ENCODE results near the gene TMEM92.

TMEM92 gene

GRCh38 chr17:50238601-50239280 lies 35.5 kb upstream of the TMEM92 start:
- Histone ChIP-seq H3K4me1 (ENCODE audit: control insufficient read depth in 1 of 2, insufficient read depth in 2 of 2, low read length in 2 of 2) (no peaks in the 10 kb centered on the region), H3K4me2 (ENCODE audit: low read length) (no peak overlapping the region), H4K91ac (ENCODE audit: low read depth, low read length) (no peak overlapping the region), H3K23ac (ENCODE audit: low read length) (no peak overlapping the region), H3K79me1 (ENCODE audit: low read length) (no peaks in the 10 kb centered on the region), H3K4ac (ENCODE audit: low read depth, low read length) (no peak overlapping the region), H2AFZ (ENCODE audit: insufficient read depth, low read length, poor library complexity) (no peak overlapping the region), H3K27me3 (ENCODE audit: insufficient read depth, low read length) (no peaks in the 10 kb centered on the region), H3K9ac (ENCODE audit: low read length) (no peak overlapping the region), H3K14ac (ENCODE audit: low read length) (no peak overlapping the region), H3K36me3 (ENCODE audit: control insufficient read depth in 1 of 2, insufficient read depth in 2 of 2, low read length in 2 of 2) (no peaks in the 10 kb centered on the region), H2BK5ac (ENCODE audit: low read depth, low read length, poor library complexity) (no peak overlapping the region), H3K27ac (ENCODE audit: low read depth, low read length) (no peak overlapping the region), H4K12ac (ENCODE audit: low read depth, low read length) (no peak overlapping the region), H2AK5ac (ENCODE audit: low read length) (no peak overlapping the region), H3K9me3 (ENCODE audit: insufficient read depth, low read depth, low read length) (no peaks in the 10 kb centered on the region), H3K4me3 (ENCODE audit: low read depth, low read length) (no peak overlapping the region), H3K18ac (ENCODE audit: low read length) (no peak overlapping the region), H3K79me2 (ENCODE audit: control insufficient read depth, insufficient read depth, low read length, poor library complexity) (no peaks in the 10 kb centered on the region), H2BK12ac (ENCODE audit: low read length) (no peak overlapping the region), H2BK120ac (ENCODE audit: insufficient read depth, low read length, poor library complexity) (no peak overlapping the region), H4K8ac (ENCODE audit: low read depth, low read length) (no peak overlapping the region)
- no CpG with 5 or more reads among the region's 9 CpGs for WGBS (ENCODE audit: extremely low coverage, insufficient coverage, insufficient read length)
- no peak for DNase-seq

- Histone ChIP-seq H3K23ac (ENCODE audit: low read length) (no peak overlapping the region), H3K27ac (ENCODE audit: low read depth, low read length) (no peak overlapping the region), H3K9ac (ENCODE audit: low read length) (no peak overlapping the region), H3K9me3 (ENCODE audit: insufficient read depth, low read depth, low read length) (no peaks in the 10 kb centered on the region), H3K14ac (ENCODE audit: low read length) (no peak overlapping the region), H4K91ac (ENCODE audit: low read depth, low read length) (no peak overlapping the region), H3K18ac (ENCODE audit: low read length) (no peak overlapping the region), H4K8ac (ENCODE audit: low read depth, low read length) (no peak overlapping the region), H2AK5ac (ENCODE audit: low read length) (no peak overlapping the region), H3K79me2 (ENCODE audit: control insufficient read depth, insufficient read depth, low read length, poor library complexity) (no peaks in the 10 kb centered on the region), H3K4me3 (ENCODE audit: low read depth, low read length) (no peak overlapping the region), H2BK12ac (ENCODE audit: low read length) (no peak overlapping the region), H2BK120ac (ENCODE audit: insufficient read depth, low read length, poor library complexity) (no peak overlapping the region), H3K4ac (ENCODE audit: low read depth, low read length) (no peak overlapping the region), H2AFZ (ENCODE audit: insufficient read depth, low read length, poor library complexity) (no peak overlapping the region), H4K12ac (ENCODE audit: low read depth, low read length) (no peak overlapping the region), H3K27me3 (ENCODE audit: insufficient read depth, low read length) (no peaks in the 10 kb centered on the region), H3K4me1 (ENCODE audit: control insufficient read depth in 1 of 2, insufficient read depth in 2 of 2, low read length in 2 of 2) (no peaks in the 10 kb centered on the region), H3K4me2 (ENCODE audit: low read length) (no peak overlapping the region), H3K36me3 (ENCODE audit: control insufficient read depth in 1 of 2, insufficient read depth in 2 of 2, low read length in 2 of 2) (no peaks in the 10 kb centered on the region), H3K79me1 (ENCODE audit: low read length) (no peaks in the 10 kb centered on the region), H2BK5ac (ENCODE audit: low read depth, low read length, poor library complexity) (no peak overlapping the region)
- DNase-seq, result no peak
- no CpG with 5 or more reads among the region's 4 CpGs for WGBS (ENCODE audit: extremely low coverage, insufficient coverage, insufficient read length)
These were observed 34.3 kb upstream of the TMEM92 start for GRCh38 chr17:50239937-50240336.

GRCh38 chr17:50240851-50241250 lies 33.4 kb upstream of the TMEM92 start:
- H4K8ac ChIP-seq (ENCODE audit: low read depth, low read length), result no peak overlapping the region
- no peak overlapping the region for H2BK12ac ChIP-seq (ENCODE audit: low read length)
- no peak overlapping the region for H3K14ac ChIP-seq (ENCODE audit: low read length)
- no peaks in the 10 kb centered on the region for H3K79me1 ChIP-seq (ENCODE audit: low read length)
- no peak overlapping the region for H2AK5ac ChIP-seq (ENCODE audit: low read length)
- no peaks in the 10 kb centered on the region for H3K9me3 ChIP-seq (ENCODE audit: insufficient read depth, low read depth, low read length)
- no peak overlapping the region for H4K12ac ChIP-seq (ENCODE audit: low read depth, low read length)
- H4K91ac ChIP-seq (ENCODE audit: low read depth, low read length), result no peak overlapping the region
- H3K18ac ChIP-seq (ENCODE audit: low read length), result no peak overlapping the region
- H3K27ac ChIP-seq (ENCODE audit: low read depth, low read length), result no peak overlapping the region
- H2BK120ac ChIP-seq (ENCODE audit: insufficient read depth, low read length, poor library complexity), result no peak overlapping the region
- no peaks in the 10 kb centered on the region for H3K79me2 ChIP-seq (ENCODE audit: control insufficient read depth, insufficient read depth, low read length, poor library complexity)
- WGBS (ENCODE audit: extremely low coverage, insufficient coverage, insufficient read length), result no CpG with 5 or more reads among the region's 1 CpG
- H3K4me1 ChIP-seq (ENCODE audit: control insufficient read depth in 1 of 2, insufficient read depth in 2 of 2, low read length in 2 of 2), result no peaks in the 10 kb centered on the region
- no peak overlapping the region for H3K4me2 ChIP-seq (ENCODE audit: low read length)
- H3K4ac ChIP-seq (ENCODE audit: low read depth, low read length), result no peak overlapping the region
- no peak overlapping the region for H2BK5ac ChIP-seq (ENCODE audit: low read depth, low read length, poor library complexity)
- no peak overlapping the region for H3K9ac ChIP-seq (ENCODE audit: low read length)
- no peak overlapping the region for H3K4me3 ChIP-seq (ENCODE audit: low read depth, low read length)
- H2AFZ ChIP-seq (ENCODE audit: insufficient read depth, low read length, poor library complexity), result no peak overlapping the region
- H3K36me3 ChIP-seq (ENCODE audit: control insufficient read depth in 1 of 2, insufficient read depth in 2 of 2, low read length in 2 of 2), result no peaks in the 10 kb centered on the region
- H3K27me3 ChIP-seq (ENCODE audit: insufficient read depth, low read length), result no peaks in the 10 kb centered on the region
- no peak overlapping the region for H3K23ac ChIP-seq (ENCODE audit: low read length)
- no peak for DNase-seq

- Histone ChIP-seq H3K9ac (ENCODE audit: low read length) (no peak overlapping the region), H2BK12ac (ENCODE audit: low read length) (no peak overlapping the region)
These were observed 32.8 kb upstream of the TMEM92 start for GRCh38 chr17:50241431-50241830.

More at GRCh38 chr17:50241431-50241830, 32.8 kb upstream of the TMEM92 start:
- no peaks in the 10 kb centered on the region for H3K36me3 ChIP-seq (ENCODE audit: control insufficient read depth in 1 of 2, insufficient read depth in 2 of 2, low read length in 2 of 2)
- no peak overlapping the region for H3K14ac ChIP-seq (ENCODE audit: low read length)
- no peaks in the 10 kb centered on the region for H3K4me1 ChIP-seq (ENCODE audit: control insufficient read depth in 1 of 2, insufficient read depth in 2 of 2, low read length in 2 of 2)
- no peak overlapping the region for H2AFZ ChIP-seq (ENCODE audit: insufficient read depth, low read length, poor library complexity)
- H4K91ac ChIP-seq (ENCODE audit: low read depth, low read length), result no peak overlapping the region
- no peak overlapping the region for H4K12ac ChIP-seq (ENCODE audit: low read depth, low read length)
- H3K4ac ChIP-seq (ENCODE audit: low read depth, low read length), result no peak overlapping the region
- H2AK5ac ChIP-seq (ENCODE audit: low read length), result no peak overlapping the region
- H3K79me2 ChIP-seq (ENCODE audit: control insufficient read depth, insufficient read depth, low read length, poor library complexity), result no peaks in the 10 kb centered on the region
- H3K4me3 ChIP-seq (ENCODE audit: low read depth, low read length), result no peak overlapping the region
- H3K23ac ChIP-seq (ENCODE audit: low read length), result no peak overlapping the region
- no peak overlapping the region for H2BK120ac ChIP-seq (ENCODE audit: insufficient read depth, low read length, poor library complexity)
- no peak overlapping the region for H2BK5ac ChIP-seq (ENCODE audit: low read depth, low read length, poor library complexity)
- no CpG with 5 or more reads among the region's 5 CpGs for WGBS (ENCODE audit: extremely low coverage, insufficient coverage, insufficient read length)
- no peaks in the 10 kb centered on the region for H3K9me3 ChIP-seq (ENCODE audit: insufficient read depth, low read depth, low read length)
- no peak overlapping the region for H4K8ac ChIP-seq (ENCODE audit: low read depth, low read length)
- no peak overlapping the region for H3K27ac ChIP-seq (ENCODE audit: low read depth, low read length)
- no peaks in the 10 kb centered on the region for H3K79me1 ChIP-seq (ENCODE audit: low read length)
- no peak overlapping the region for H3K18ac ChIP-seq (ENCODE audit: low read length)
- H3K27me3 ChIP-seq (ENCODE audit: insufficient read depth, low read length), result no peaks in the 10 kb centered on the region
- no peak overlapping the region for H3K4me2 ChIP-seq (ENCODE audit: low read length)
- no peak for DNase-seq

Measured in trophoblast cell (in vitro differentiated cells and primary cell).